GM18519 (cell line): ENCODE data around the gene CACNG5.

Source experiments
- ATAC-seq: cut with Tn5 transposase; IDR thresholded peaks from one replicate; pipeline ENCODE4 v1.9.1; 2021; ENCODE audit warnings: mild to moderate bottlenecking, moderate library complexity; ENCODE audit not compliant: unreplicated experiment, low FRiP score

CACNG5 gene

GRCh38 chr17:66834919-66835454, at the start of gene CACNG5:
TSS of gene CACNG5 (plus strand) at chr17:66835117. CDS start at chr17:66877333, 42,216 bp downstream.
- no peak for ATAC-seq

DNA sequence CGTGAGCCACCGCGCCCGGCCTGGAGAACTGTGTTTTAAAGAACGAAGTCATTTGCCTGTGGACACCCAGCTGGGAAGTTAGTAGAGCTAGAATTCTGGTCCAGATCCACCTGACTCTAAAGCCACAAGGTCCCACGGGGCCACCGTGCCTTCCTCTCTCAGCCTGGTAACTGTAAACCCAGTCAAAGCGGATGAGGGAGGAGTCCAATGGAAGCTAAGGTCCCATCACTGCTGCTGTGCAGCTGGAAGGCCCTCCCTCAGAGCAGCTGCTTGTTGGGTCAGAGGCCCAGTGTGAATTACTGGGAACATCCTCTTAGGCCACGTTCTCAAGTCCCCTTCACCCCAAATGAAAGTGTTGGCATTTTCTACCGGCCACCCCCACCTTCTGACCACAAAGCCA, 48.8 kb upstream of the CACNG5 start:
- ATAC-seq, result no peak

DNA sequence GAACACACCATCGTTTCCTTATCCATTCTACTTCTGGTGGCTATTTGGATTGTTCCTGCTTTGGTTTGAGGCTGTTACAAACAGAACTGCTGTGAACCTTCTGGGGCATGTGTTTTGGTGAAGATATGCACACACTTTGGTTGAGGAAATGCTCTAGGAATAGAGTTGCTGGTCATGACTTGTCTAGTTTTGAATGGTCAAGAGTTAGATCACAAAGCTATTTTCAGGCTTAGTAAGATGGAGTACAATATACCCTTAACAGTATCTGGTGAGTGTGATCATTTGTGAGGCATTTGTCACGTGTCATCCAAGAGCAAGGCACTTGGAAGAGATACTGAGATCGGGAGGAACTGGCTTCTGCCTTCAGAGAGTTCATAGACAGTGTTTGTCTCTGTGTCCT, 47.0 kb upstream of the CACNG5 start:
- ATAC-seq, result no peak

DNA sequence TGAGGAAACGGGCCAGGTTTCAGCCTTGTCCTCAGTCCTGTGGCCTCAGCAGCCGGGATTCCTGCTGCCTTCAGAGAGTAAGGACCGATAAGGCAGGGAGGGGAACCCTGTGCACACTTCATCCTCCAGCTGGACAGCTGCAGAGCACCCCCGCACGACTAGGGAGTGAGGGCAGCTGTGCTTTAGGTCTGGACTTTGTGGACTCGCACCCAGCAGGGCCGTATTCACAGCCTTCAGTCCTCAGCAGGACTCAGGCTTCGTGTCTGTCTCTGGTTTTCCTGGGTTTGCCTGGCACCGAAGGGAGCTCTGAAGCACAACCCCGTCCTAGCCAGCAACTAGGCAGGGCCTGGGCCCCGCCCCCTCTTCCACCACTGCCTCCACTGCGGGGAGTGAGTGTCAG, 45.8 kb upstream of the CACNG5 start:
- no peak for ATAC-seq

GRCh38 chr17:66789961-66790437, 44.9 kb upstream of the CACNG5 start:
- ATAC-seq, result no peak

DNA sequence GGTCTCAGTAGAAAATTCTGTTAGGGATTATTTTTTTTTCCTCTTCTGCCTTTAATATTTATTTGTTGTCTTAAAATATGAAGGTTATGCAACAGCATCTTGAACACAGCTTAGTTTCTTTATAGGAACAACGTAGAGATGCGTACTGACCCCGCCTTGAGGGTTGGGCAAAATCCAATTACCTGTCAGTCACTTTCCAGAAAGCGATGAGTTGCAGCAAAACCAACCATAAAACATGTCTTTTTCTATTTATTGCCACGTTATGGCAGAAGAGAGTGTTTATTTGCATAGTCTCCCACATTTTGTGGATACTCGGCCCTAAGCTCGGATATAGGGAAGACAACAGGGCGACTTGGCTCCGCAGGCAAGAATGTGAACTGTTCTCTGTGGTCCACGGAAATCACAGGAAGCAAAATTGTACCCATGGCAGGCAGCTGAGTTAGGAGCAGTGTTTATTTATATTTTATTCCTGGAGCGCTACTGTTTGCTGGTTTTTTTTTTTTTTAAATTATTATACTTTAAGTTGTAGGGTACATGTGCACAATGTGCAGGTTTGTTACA, 44.3 kb upstream of the CACNG5 start:
- no peak for ATAC-seq

DNA sequence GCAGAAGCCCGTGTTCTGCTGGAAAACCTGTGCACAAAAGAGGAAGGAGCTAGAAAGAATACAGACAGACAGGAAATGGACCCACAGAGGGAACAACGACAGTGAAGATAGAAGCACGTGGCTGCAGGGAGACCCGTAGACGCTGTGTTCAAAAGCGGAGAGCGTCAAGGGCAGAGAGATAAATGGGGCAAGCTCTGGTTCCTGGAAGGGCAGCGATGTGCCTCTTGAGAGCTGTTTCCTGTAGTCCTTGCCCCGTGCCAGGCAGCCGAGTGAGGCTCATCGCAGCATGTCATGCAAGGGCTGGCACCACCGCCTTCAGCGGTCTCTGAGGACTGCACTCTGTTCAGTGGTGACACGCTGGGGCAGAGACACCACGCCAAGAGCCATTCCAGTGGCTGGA, 43.6 kb upstream of the CACNG5 start:
- no peak for ATAC-seq

- no peak for ATAC-seq
Measured at GRCh38 chr17:66793814-66794213, 41.1 kb upstream of the CACNG5 start.

- no peak for ATAC-seq
Measured at GRCh38 chr17:66795486-66795885, 39.4 kb upstream of the CACNG5 start.

DNA sequence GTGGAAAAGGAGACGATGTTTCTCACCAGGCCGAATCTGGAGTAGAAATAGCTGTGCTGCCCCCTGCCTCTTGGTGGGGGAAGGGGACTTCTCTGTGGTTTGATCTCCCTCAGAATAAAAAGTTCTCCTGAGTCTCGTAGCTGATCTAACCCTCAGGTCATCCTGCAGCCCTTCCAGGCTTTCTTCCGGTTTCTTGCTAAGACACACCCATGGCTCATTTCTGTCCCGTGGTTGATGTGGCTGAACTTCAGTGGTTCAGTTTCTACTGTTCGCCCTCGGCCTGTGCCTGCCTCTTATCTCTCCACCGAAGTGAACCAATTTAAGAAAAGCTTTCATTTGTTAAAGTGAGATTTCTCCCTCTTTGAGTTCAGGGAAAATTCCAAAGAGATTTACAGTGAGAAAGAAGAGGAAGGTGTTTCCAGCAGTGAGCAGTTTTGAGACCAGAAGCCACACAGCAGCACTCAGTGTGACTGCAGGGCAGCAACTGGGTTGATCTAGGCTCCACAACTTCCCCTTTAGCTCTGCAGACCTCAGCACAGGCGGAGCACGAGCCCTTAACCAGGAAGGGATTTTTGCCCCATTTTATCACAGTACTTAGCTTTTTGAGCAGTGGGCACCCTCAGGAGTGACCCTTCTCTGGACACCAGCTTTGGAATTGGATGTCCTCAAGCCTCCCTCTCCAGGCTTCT, 34.9 kb upstream of the CACNG5 start:
- ATAC-seq, result no peak

GRCh38 chr17:66803474-66803951, 31.4 kb upstream of the CACNG5 start:
- ATAC-seq, result no peak

DNA sequence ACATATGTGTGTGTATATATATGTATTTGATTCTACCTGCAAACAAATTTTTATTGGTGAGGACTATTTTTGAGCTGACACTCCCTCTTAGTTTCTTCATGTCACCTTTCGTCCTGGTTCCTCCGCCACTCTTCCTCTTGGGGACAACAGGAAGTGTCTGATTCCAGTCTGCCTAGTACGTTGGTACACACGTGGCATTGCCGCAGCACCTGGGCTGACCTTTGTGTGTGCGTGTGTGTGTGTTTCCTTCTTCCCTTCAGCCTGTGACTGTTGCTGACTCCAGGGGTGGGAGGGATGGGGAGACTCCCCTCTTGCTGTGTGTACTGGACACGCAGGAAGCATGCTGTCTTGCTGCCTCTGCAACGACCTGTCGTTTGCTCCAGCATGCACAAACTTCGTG, 29.4 kb upstream of the CACNG5 start:
- ATAC-seq, result no peak

GRCh38 chr17:66807182-66807581, 27.7 kb upstream of the CACNG5 start:
- ATAC-seq, result no peak

DNA sequence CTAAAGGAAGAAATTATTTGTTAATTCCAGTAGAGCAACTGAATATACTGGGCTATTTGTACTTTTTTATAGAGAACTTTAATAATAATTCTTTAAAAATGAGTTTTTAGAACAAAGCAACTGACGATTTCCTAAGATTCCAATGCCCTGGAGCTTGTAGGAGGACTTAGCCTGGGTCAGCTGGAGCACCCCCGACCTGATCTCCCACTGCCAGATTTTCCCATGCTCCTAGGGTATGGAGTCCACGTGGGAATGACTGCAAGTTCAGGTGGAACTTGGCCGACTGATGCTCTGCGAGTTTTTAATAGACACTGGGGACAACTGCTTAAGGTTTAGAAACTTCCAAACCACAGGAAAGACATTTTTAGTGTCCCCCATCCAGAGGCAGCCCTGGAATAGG, 25.5 kb upstream of the CACNG5 start:
- no peak for ATAC-seq

DNA sequence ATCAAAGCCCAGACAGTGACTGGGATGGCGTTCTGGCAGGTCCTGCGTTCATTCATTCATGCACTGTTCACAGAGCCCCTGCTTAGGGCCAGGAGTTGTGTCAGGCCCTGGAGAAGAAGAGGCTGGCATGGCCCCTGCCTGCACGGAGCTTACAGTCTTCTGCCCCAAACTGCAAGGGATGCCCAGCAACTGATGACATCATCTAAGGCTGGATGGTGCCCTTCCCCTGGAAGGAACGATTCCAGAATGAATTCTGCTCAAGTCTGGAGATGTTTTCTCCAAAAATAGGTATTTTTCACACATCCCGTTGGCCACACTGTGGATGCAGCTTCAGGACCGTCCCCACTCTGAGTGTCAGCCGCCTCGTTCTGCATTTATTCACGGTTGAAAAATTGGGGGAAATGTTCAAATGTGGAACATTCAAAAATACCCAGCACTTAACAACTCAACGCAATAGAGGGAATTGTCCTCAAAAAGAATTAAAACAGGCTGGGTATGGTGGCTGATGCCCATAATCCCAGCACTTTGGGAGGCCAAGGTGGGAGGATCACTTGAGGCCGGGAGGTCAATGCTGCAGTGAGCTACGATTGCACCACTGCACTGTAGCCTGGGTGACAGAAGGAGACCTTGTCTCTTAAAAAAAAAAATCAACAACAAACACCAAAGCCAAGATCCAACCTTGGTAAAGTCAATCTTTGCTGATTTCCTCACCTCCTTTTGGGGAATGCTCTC, 23.8 kb upstream of the CACNG5 start:
- no peak for ATAC-seq

GRCh38 chr17:66811683-66812054, 23.2 kb upstream of the CACNG5 start:
- no peak for ATAC-seq

GRCh38 chr17:66812571-66812970, 22.3 kb upstream of the CACNG5 start:
- ATAC-seq, result no peak

- no peak for ATAC-seq
Measured at GRCh38 chr17:66813296-66813695, 21.6 kb upstream of the CACNG5 start.

DNA sequence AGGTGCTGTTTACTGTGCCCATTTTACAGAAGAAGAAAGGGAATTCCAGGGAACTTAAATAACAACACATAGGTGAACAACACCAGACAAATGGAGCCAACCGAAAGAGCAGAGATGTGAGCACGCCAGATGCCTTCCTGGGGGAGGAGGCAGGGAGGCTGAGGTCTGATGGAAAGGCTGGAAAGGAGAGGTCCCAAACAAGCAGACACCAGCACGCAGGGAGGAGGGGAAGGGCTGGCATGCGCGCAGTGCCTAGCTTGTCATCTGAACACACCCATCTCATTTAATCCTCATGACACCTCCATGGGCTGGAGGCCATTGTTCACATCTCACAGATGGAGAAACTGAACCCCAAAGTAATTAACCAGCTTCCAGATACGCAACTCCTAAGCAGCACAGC, 20.9 kb upstream of the CACNG5 start:
- ATAC-seq, result no peak

GRCh38 chr17:66814570-66814969, 20.3 kb upstream of the CACNG5 start:
- ATAC-seq, result no peak

GRCh38 chr17:66817750-66818149, 17.2 kb upstream of the CACNG5 start:
- no peak for ATAC-seq
